ENCODE measurements around the gene DLG5. TPM values are rescaled to one million over a fixed set of nuclear protein-coding genes. Genes with fewer than 3 reads are reported as not detected.
"Not testable (repeated sequence)": the region's sequence is repeated elsewhere in the genome, so short reads cannot be mapped to it uniquely, and the experiment has no call there.

The DLG5 gene
- total and polyA plus RNA-seq, 4 donors = 1.2 to 7.1 (median 4.6) TPM

- no peak overlapping the region for H3K4me3 ChIP-seq (ENCODE audit: low read depth in 1 of 3, low read length in 3 of 3)
- no peak overlapping the region for H3K9ac ChIP-seq (ENCODE audit: low read depth in 1 of 2, low read length in 2 of 2)
- H3K27ac ChIP-seq (ENCODE audit: low read depth in 1 of 2, low read length in 2 of 2) = no peak overlapping the region
- no peaks in the 10 kb centered on the region for H3K36me3 ChIP-seq (ENCODE audit: control insufficient read depth in 4 of 4, insufficient read depth in 3 of 4, low read depth in 1 of 4, low read length in 3 of 4)
- no peaks in the 10 kb centered on the region for H3K27me3 ChIP-seq (ENCODE audit: control insufficient read depth in 4 of 4, insufficient read depth in 4 of 4, low read length in 3 of 4)
- peaks cover 0 to 7% (median 4%) of the 10 kb centered on the region in 4 donors for H3K9me3 ChIP-seq (ENCODE audit: control insufficient read depth in 4 of 4, low read length in 3 of 4)
- H3K4me1 ChIP-seq (ENCODE audit: control insufficient read depth in 4 of 4, insufficient read depth in 4 of 4, low read length in 3 of 4) = no peaks in the 10 kb centered on the region
- WGBS = 87% methylated on average over 12 of the region's 12 CpGs
- TF ChIP-seq MAX (IDR thresholded peaks at IDR 0.05) (no peak), YY1 (IDR thresholded peaks at IDR 0.05) (no peak), EGR1 (IDR thresholded peaks at IDR 0.05; ENCODE audit: low read depth in 2 of 2) (no peak), REST (IDR thresholded peaks at IDR 0.05) (no peak), NR2F2 (IDR thresholded peaks at IDR 0.05) (no peak), SP1 (IDR thresholded peaks at IDR 0.05) (no peak), HNF4A (conservative IDR thresholded peaks at IDR 0.05) (no peak), HNF4G (IDR thresholded peaks at IDR 0.05) (no peak), JUND (IDR thresholded peaks at IDR 0.05) (no peak), CTCF (IDR thresholded peaks at IDR 0.05; ENCODE audit: low read depth, low read length, missing input control) (no peak)
- TF ChIP-seq, protein P1, sequence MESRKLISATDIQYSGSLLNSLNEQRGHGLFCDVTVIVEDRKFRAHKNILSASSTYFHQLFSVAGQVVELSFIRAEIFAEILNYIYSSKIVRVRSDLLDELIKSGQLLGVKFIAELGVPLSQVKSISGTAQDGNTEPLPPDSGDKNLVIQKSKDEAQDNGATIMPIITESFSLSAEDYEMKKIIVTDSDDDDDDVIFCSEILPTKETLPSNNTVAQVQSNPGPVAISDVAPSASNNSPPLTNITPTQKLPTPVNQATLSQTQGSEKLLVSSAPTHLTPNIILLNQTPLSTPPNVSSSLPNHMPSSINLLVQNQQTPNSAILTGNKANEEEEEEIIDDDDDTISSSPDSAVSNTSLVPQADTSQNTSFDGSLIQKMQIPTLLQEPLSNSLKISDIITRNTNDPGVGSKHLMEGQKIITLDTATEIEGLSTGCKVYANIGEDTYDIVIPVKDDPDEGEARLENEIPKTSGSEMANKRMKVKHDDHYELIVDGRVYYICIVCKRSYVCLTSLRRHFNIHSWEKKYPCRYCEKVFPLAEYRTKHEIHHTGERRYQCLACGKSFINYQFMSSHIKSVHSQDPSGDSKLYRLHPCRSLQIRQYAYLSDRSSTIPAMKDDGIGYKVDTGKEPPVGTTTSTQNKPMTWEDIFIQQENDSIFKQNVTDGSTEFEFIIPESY (IDR thresholded peaks at IDR 0.05) = no peak
- no peak for DNase-seq (ENCODE audit: low spot score)
These were observed 152.7 kb downstream of the DLG5 start for GRCh38 chr10:77773631-77774426.

- H3K27ac ChIP-seq (ENCODE audit: low read depth in 1 of 2, low read length in 2 of 2); DNase-seq (ENCODE audit: low spot score); H3K27me3 ChIP-seq (ENCODE audit: control insufficient read depth in 4 of 4, insufficient read depth in 4 of 4, low read length in 3 of 4); H3K36me3 ChIP-seq (ENCODE audit: control insufficient read depth in 4 of 4, insufficient read depth in 3 of 4, low read depth in 1 of 4, low read length in 3 of 4); H3K4me1 ChIP-seq (ENCODE audit: control insufficient read depth in 4 of 4, insufficient read depth in 4 of 4, low read length in 3 of 4); H3K9me3 ChIP-seq (ENCODE audit: control insufficient read depth in 4 of 4, low read length in 3 of 4); H3K9ac ChIP-seq (ENCODE audit: low read depth in 1 of 2, low read length in 2 of 2); H3K4me3 ChIP-seq (ENCODE audit: low read depth in 1 of 3, low read length in 3 of 3): not testable (repeated sequence)
- 92% methylated on average over 17 of the region's 17 CpGs for WGBS
These were observed 153.5 kb downstream of the DLG5 start for GRCh38 chr10:77772852-77773600.
